GM12878 (cell line): ENCODE measurements around the gene SLC6A11.

Experiments used
- ATF7 ChIP-seq: fragments of 450-650 bp; IDR thresholded peaks from 2 replicates; pipeline ENCODE4 v1.6.1; 2016; ENCODE audit warnings: low read depth, mild to moderate bottlenecking
- CBFB ChIP-seq: IDR thresholded peaks from 2 replicates; pipeline ENCODE4 v1.6.1; 2016; ENCODE audit warnings: antibody characterized with exemption, low read depth
- CHD1 ChIP-seq: IDR thresholded peaks from 2 replicates; pipeline ENCODE4 v1.6.1; 2012; ENCODE audit warnings: low read depth, low read length, improper control_type of control experiment
- CHD4 ChIP-seq: fragments of 200-600 bp; sonication (generic); IDR thresholded peaks from 2 replicates; pipeline ENCODE4 v1.6.1; 2016; ENCODE audit warnings: mild to moderate bottlenecking
- CTCF ChIP-seq, 3 experiments: IDR thresholded peaks in 2 of 3; conservative IDR thresholded peaks in 1 of 3; 2 replicates each; pipeline ENCODE4 v1.5.1; 2011; ENCODE audit warnings: low read depth in 3 of 3, low read length in 3 of 3, mild to moderate bottlenecking in 3 of 3, control low read depth in 2 of 3, moderate library complexity in 2 of 3, inconsistent platforms in 1 of 3, mixed read lengths in 1 of 3; ENCODE audit not compliant: control insufficient read depth in 2 of 3, insufficient read depth in 1 of 3; ENCODE audit errors: extremely low read depth in 1 of 3
- MXI1 ChIP-seq: fragments of 150-350 bp; IDR thresholded peaks from 2 replicates; pipeline ENCODE4 v1.6.1; 2011; ENCODE audit warnings: low read depth, mild to moderate bottlenecking, inconsistent platforms, low read length, improper control_type of control experiment
- POLR2A ChIP-seq: IDR thresholded peaks from 2 replicates; pipeline ENCODE4 v1.6.1; 2011; ENCODE audit warnings: low read depth, mild to moderate bottlenecking, low read length
- POLR2AphosphoS5 ChIP-seq: IDR thresholded peaks from 2 replicates; pipeline ENCODE4 v1.6.1; 2011; ENCODE audit warnings: mild to moderate bottlenecking, low read length, inconsistent platforms
- RAD21 ChIP-seq: IDR thresholded peaks from 2 replicates; pipeline ENCODE4 v1.6.1; 2011; ENCODE audit warnings: mild to moderate bottlenecking, low read depth, low read length, moderate library complexity; ENCODE audit not compliant: insufficient read depth
- TAF1 ChIP-seq: IDR thresholded peaks from 2 replicates; pipeline ENCODE4 v1.6.1; 2011; ENCODE audit warnings: mild to moderate bottlenecking, low read depth, low read length, borderline replicate concordance
- TCF12 ChIP-seq: IDR thresholded peaks from 2 replicates; pipeline ENCODE4 v1.6.1; 2011; ENCODE audit warnings: low read depth, mild to moderate bottlenecking, low read length
- USF2 ChIP-seq: IDR thresholded peaks from 2 replicates; pipeline ENCODE4 v1.6.1; 2011; ENCODE audit warnings: low read depth, low read length, improper control_type of control experiment, borderline replicate concordance

- no peak for TF ChIP-seq TCF12
- no peak for TF ChIP-seq CBFB
- no peak for TF ChIP-seq POLR2A
- TF ChIP-seq USF2: no peak
- TF ChIP-seq MXI1: no peak
- no peak for TF ChIP-seq POLR2AphosphoS5
- TF ChIP-seq CTCF (IDR thresholded peaks at IDR 0.05 in 2 of 3, conservative IDR thresholded peaks at IDR 0.05 in 1 of 3; ENCODE audit: control insufficient read depth in 2 of 3, extremely low read depth in 1 of 3, insufficient read depth in 1 of 3, low read depth in 3 of 3, low read length in 3 of 3): no peak
- TF ChIP-seq CHD1: no peak
- TF ChIP-seq RAD21: no peak
- TF ChIP-seq TAF1: no peak
- TF ChIP-seq ATF7: no peak
- no peak for TF ChIP-seq CHD4
Measured at GRCh38 chr3:10804183-10804648, 11.8 kb upstream of the SLC6A11 start.
